ENCODE data around the gene SFMBT1. TPM values are rescaled to one million over a fixed set of nuclear protein-coding genes. Genes with fewer than 3 reads are reported as not detected.

Gene SFMBT1
- total and polyA plus RNA-seq, 9 of the 15 experiments (the other 6 are each of a cell fraction or from before 2014, with no cell fraction given) = 0.76 to 6.6 (median 3.6) TPM

- ChIA-PET POLR2A (interaction anchor here (0.5 to 1.2 kb wide), 5 partner anchors 8 to 1101 kb away, joined by 3 to 9 read pairs (median 4); partner anchors contain the start of gene ACY1), CTCF (ENCODE audit: low intra/inter-chr PET ratio) (no interaction called here)
- no peaks in the 10 kb centered on the region for H3K36me3 ChIP-seq (ENCODE audit: control insufficient read depth, insufficient read depth, low read length)
- peak; percentile 81 for FAIRE-seq
- peak; percentile 77 for ATAC-seq
- in situ Hi-C loops (cut with MboI) (no loop called here), intact Hi-C loops (cut with micrococcal nuclease) (no loop called here)
- no peaks in the 10 kb centered on the region for H3K27me3 ChIP-seq (ENCODE audit: control insufficient read depth in 2 of 2, insufficient read depth in 2 of 2, low read length in 2 of 2)
- peaks cover 10 to 15% of the 10 kb centered on the region in 2 experiments; a peak in 4 of 5 replicates for H3K4me1 ChIP-seq (replicated peaks in 1 of 2; ENCODE audit: control insufficient read depth in 2 of 2, insufficient read depth in 2 of 2, low read length in 2 of 2)
- H4K20me1 ChIP-seq (replicated peaks; ENCODE audit: control insufficient read depth, insufficient read depth, low read length) = no peaks in the 10 kb centered on the region
- no peak overlapping the region for H2AFZ ChIP-seq (ENCODE audit: low read depth, low read length)
- H3K27ac ChIP-seq (ENCODE audit: extremely low read depth, low read depth, low read length) = no peak overlapping the region
- no TSS peak for BruUV-seq (replicated peaks)
- no peaks in the 10 kb centered on the region for H3K9me1 ChIP-seq (ENCODE audit: control insufficient read depth, insufficient read depth, low read length)
- DNase-seq (ENCODE audit: extremely low read depth in 1 of 4, low spot score in 3 of 4) = peak; percentile 14 to 54 (median 27)
- 27% methylated on average over 9 of the region's 12 CpGs for WGBS (ENCODE audit: insufficient coverage, low coverage, missing lambda C conversion rate)
- H3K9me3 ChIP-seq (replicated peaks; ENCODE audit: control insufficient read depth, insufficient read depth, low read depth, low read length) = no peaks in the 10 kb centered on the region
- no peaks in the 10 kb centered on the region for H3K79me2 ChIP-seq (ENCODE audit: control insufficient read depth, insufficient read depth, low read length)
- H3K9ac ChIP-seq (ENCODE audit: insufficient read depth in 1 of 2, low read depth in 2 of 2, low read length in 2 of 2) = no peak overlapping the region
- no peak overlapping the region for H3K4me3 ChIP-seq
- no peak overlapping the region; the same call in 1 of the 2 replicates for H3K4me2 ChIP-seq (ENCODE audit: insufficient read depth, low read length)
- TF ChIP-seq CXXC5 (CRISPR knock-in tag; IDR thresholded peaks at IDR 0.05) = peak; percentile 60; the same call in 1 of the 2 replicates
- 0 out of 2 replicates have a peak, but pooled peaks have one; percentile 12 for TF ChIP-seq JUND (IDR thresholded peaks at IDR 0.05; ENCODE audit: borderline replicate concordance, low read depth, low read length)
- no peak for TF ChIP-seq JUND (tag; IDR thresholded peaks at IDR 0.05; ENCODE audit: borderline replicate concordance, low read depth, low read length)
- TF ChIP-seq, protein P1, sequence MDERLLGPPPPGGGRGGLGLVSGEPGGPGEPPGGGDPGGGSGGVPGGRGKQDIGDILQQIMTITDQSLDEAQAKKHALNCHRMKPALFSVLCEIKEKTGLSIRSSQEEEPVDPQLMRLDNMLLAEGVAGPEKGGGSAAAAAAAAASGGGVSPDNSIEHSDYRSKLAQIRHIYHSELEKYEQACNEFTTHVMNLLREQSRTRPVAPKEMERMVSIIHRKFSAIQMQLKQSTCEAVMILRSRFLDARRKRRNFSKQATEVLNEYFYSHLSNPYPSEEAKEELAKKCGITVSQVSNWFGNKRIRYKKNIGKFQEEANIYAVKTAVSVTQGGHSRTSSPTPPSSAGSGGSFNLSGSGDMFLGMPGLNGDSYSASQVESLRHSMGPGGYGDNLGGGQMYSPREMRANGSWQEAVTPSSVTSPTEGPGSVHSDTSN (CRISPR knock-in tag; IDR thresholded peaks at IDR 0.05; ENCODE audit: low read depth) = no peak
- TF ChIP-seq, protein P1 (tag; conservative IDR thresholded peaks at IDR 0.05; ENCODE audit: low read depth) = peak; percentile 80
- TF ChIP-seq FOSL1 (tag; conservative IDR thresholded peaks at IDR 0.05) = peak; percentile 79
- peak in 1 of 2 experiments; percentile 26; a peak in 1 of 4 replicates for TF ChIP-seq HDAC1 (IDR thresholded peaks at IDR 0.05)
- TF ChIP-seq, protein P2, sequence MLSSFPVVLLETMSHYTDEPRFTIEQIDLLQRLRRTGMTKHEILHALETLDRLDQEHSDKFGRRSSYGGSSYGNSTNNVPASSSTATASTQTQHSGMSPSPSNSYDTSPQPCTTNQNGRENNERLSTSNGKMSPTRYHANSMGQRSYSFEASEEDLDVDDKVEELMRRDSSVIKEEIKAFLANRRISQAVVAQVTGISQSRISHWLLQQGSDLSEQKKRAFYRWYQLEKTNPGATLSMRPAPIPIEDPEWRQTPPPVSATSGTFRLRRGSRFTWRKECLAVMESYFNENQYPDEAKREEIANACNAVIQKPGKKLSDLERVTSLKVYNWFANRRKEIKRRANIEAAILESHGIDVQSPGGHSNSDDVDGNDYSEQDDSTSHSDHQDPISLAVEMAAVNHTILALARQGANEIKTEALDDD (IDR thresholded peaks at IDR 0.05) = peak; percentile 73
- TF ChIP-seq CBX8 (IDR thresholded peaks at IDR 0.05; ENCODE audit: borderline replicate concordance, extremely low read depth, low read depth, low read length, poor library complexity, severe bottlenecking) = no peak
- TF ChIP-seq, protein P3, sequence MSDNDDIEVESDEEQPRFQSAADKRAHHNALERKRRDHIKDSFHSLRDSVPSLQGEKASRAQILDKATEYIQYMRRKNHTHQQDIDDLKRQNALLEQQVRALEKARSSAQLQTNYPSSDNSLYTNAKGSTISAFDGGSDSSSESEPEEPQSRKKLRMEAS (CRISPR knock-in tag; IDR thresholded peaks at IDR 0.05) = peak; percentile 35; the same call in 1 of the 2 replicates
- no peak for TF ChIP-seq RAD21 (CRISPR knock-in tag; conservative IDR thresholded peaks at IDR 0.05 in 1 of 2, IDR thresholded peaks at IDR 0.05 in 1 of 2)
- TF ChIP-seq, protein P4, sequence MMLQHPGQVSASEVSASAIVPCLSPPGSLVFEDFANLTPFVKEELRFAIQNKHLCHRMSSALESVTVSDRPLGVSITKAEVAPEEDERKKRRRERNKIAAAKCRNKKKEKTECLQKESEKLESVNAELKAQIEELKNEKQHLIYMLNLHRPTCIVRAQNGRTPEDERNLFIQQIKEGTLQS (IDR thresholded peaks at IDR 0.05) = 0 out of 2 replicates have a peak, but pooled peaks have one; percentile 21
- TF ChIP-seq, protein P4 (CRISPR knock-in tag; conservative IDR thresholded peaks at IDR 0.05) = no peak
Observed at GRCh38 chr3:53084310-53085001, 38.6 kb upstream of the SFMBT1 start.

All from K562 (cell line).